ENCODE data around the gene EML5.

- TF ChIP-seq CTCF (IDR thresholded peaks at IDR 0.05; ENCODE audit: insufficient read depth, low read length, poor library complexity, severe bottlenecking) = no peak
- TF ChIP-seq EZH2phosphoT487 (conservative IDR thresholded peaks at IDR 0.05; ENCODE audit: low read length) = no peak
Observed at GRCh38 chr14:88660056-88660455, 132.7 kb downstream of the EML5 start.

All from SU-DHL-6 (cell line).